T-helper 1 cell treated with Interleukin-12 subunit alpha and Interleukin-12 subunit beta and Interleukin-4 antibody, amounts not matched to agents 30 μg/mL and 1 μg/mL, for 36 hours (primary cell): ENCODE results near the gene HES6.
"Not testable (repeated sequence)": the region's sequence is repeated elsewhere in the genome, so short reads cannot be mapped to it uniquely, and the experiment has no call there.

ENCODE experiments used
- H3K27ac Mint-ChIP-seq: one replicate; pipeline ENCODE4 v1.8.0; 2021; ENCODE audit warnings: mild to moderate bottlenecking, mixed read lengths
- H3K27me3 Mint-ChIP-seq: one replicate; pipeline ENCODE4 v1.8.0; 2021; ENCODE audit warnings: low read depth, mixed read lengths
- H3K36me3 Mint-ChIP-seq: one replicate; pipeline ENCODE4 v1.8.0; 2021; ENCODE audit warnings: low read depth, mixed read lengths
- H3K4me1 Mint-ChIP-seq: one replicate; pipeline ENCODE4 v1.8.0; 2021; ENCODE audit warnings: low read depth, mixed read lengths
- H3K4me3 Mint-ChIP-seq: one replicate; pipeline ENCODE4 v1.8.0; 2021; ENCODE audit warnings: mild to moderate bottlenecking, moderate library complexity, mixed read lengths
- H3K9me3 Mint-ChIP-seq: one replicate; pipeline ENCODE4 v1.8.0; 2021; ENCODE audit warnings: mixed read lengths

The HES6 gene

GRCh38 chr2:238280083-238280825, 40.4 kb upstream of the HES6 start:
- Mint-ChIP-seq H3K27ac (no peak overlapping the region), H3K9me3 (no peaks in the 10 kb centered on the region), H3K4me3 (no peak overlapping the region), H3K36me3 (peaks cover 4% of the 10 kb centered on the region), H3K27me3 (no peaks in the 10 kb centered on the region), H3K4me1 (no peaks in the 10 kb centered on the region)

GRCh38 chr2:238279324-238279682, 39.5 kb upstream of the HES6 start:
- Mint-ChIP-seq H3K36me3 (peaks cover 4% of the 10 kb centered on the region), H3K27ac (no peak overlapping the region), H3K4me1 (no peaks in the 10 kb centered on the region), H3K9me3 (no peaks in the 10 kb centered on the region), H3K27me3 (no peaks in the 10 kb centered on the region), H3K4me3 (no peak overlapping the region)

- Mint-ChIP-seq H3K4me1 (no peaks in the 10 kb centered on the region), H3K27ac (no peak overlapping the region), H3K36me3 (peaks cover 4% of the 10 kb centered on the region), H3K4me3 (no peak overlapping the region), H3K9me3 (no peaks in the 10 kb centered on the region), H3K27me3 (no peaks in the 10 kb centered on the region)
Measured at GRCh38 chr2:238278626-238279323, 38.9 kb upstream of the HES6 start.

- no peaks in the 10 kb centered on the region for H3K27me3 Mint-ChIP-seq
- no peak overlapping the region for H3K27ac Mint-ChIP-seq
- no peak overlapping the region for H3K4me3 Mint-ChIP-seq
- H3K4me1 Mint-ChIP-seq: no peaks in the 10 kb centered on the region
- no peaks in the 10 kb centered on the region for H3K9me3 Mint-ChIP-seq
- H3K36me3 Mint-ChIP-seq: peaks cover 4% of the 10 kb centered on the region
Measured at GRCh38 chr2:238277695-238278094, 37.9 kb upstream of the HES6 start.

GRCh38 chr2:238274152-238274865, 34.5 kb upstream of the HES6 start:
- no peak overlapping the region for H3K27ac Mint-ChIP-seq
- no peaks in the 10 kb centered on the region for H3K9me3 Mint-ChIP-seq
- no peaks in the 10 kb centered on the region for H3K4me1 Mint-ChIP-seq
- peaks cover 9% of the 10 kb centered on the region for H3K36me3 Mint-ChIP-seq
- H3K27me3 Mint-ChIP-seq: no peaks in the 10 kb centered on the region
- H3K4me3 Mint-ChIP-seq: no peak overlapping the region

GRCh38 chr2:238273433-238273832, 33.6 kb upstream of the HES6 start:
- H3K27ac Mint-ChIP-seq, H3K4me1 Mint-ChIP-seq, H3K4me3 Mint-ChIP-seq, H3K27me3 Mint-ChIP-seq, H3K36me3 Mint-ChIP-seq, H3K9me3 Mint-ChIP-seq: not testable (repeated sequence)

GRCh38 chr2:238272156-238272555, 32.3 kb upstream of the HES6 start:
- Mint-ChIP-seq H3K4me1 (no peaks in the 10 kb centered on the region), H3K4me3 (no peak overlapping the region), H3K27me3 (no peaks in the 10 kb centered on the region), H3K36me3 (peaks cover 15% of the 10 kb centered on the region), H3K9me3 (no peaks in the 10 kb centered on the region), H3K27ac (no peak overlapping the region)

- not testable (repeated sequence) for H3K27me3 Mint-ChIP-seq, H3K9me3 Mint-ChIP-seq, H3K27ac Mint-ChIP-seq, H3K4me3 Mint-ChIP-seq, H3K4me1 Mint-ChIP-seq
- H3K36me3 Mint-ChIP-seq: peaks cover 17% of the 10 kb centered on the region
Measured at GRCh38 chr2:238271686-238272085, 31.8 kb upstream of the HES6 start.

GRCh38 chr2:238271061-238271554, 31.3 kb upstream of the HES6 start:
- Mint-ChIP-seq H3K4me1 (no peaks in the 10 kb centered on the region), H3K9me3 (no peaks in the 10 kb centered on the region), H3K27me3 (no peaks in the 10 kb centered on the region), H3K27ac (no peak overlapping the region), H3K4me3 (no peak overlapping the region), H3K36me3 (peaks cover 13% of the 10 kb centered on the region)

GRCh38 chr2:238270606-238271005, 30.8 kb upstream of the HES6 start:
- no peaks in the 10 kb centered on the region for H3K4me1 Mint-ChIP-seq
- H3K27ac Mint-ChIP-seq: no peak overlapping the region
- H3K27me3 Mint-ChIP-seq: no peaks in the 10 kb centered on the region
- H3K36me3 Mint-ChIP-seq: peaks cover 13% of the 10 kb centered on the region
- H3K9me3 Mint-ChIP-seq: no peaks in the 10 kb centered on the region
- H3K4me3 Mint-ChIP-seq: no peak overlapping the region

GRCh38 chr2:238269741-238270140, 29.9 kb upstream of the HES6 start:
- no peaks in the 10 kb centered on the region for H3K27me3 Mint-ChIP-seq
- H3K9me3 Mint-ChIP-seq: no peaks in the 10 kb centered on the region
- no peak overlapping the region for H3K27ac Mint-ChIP-seq
- no peaks in the 10 kb centered on the region for H3K4me1 Mint-ChIP-seq
- H3K4me3 Mint-ChIP-seq: no peak overlapping the region
- H3K36me3 Mint-ChIP-seq: peaks cover 13% of the 10 kb centered on the region

- no peak overlapping the region for H3K4me3 Mint-ChIP-seq
- no peak overlapping the region for H3K27ac Mint-ChIP-seq
- no peaks in the 10 kb centered on the region for H3K9me3 Mint-ChIP-seq
- H3K36me3 Mint-ChIP-seq: peaks cover 19% of the 10 kb centered on the region
- peaks cover 6% of the 10 kb centered on the region for H3K4me1 Mint-ChIP-seq
- no peaks in the 10 kb centered on the region for H3K27me3 Mint-ChIP-seq
Measured at GRCh38 chr2:238267884-238268680, 28.2 kb upstream of the HES6 start.

GRCh38 chr2:238267341-238267710, 27.5 kb upstream of the HES6 start:
- peaks cover 6% of the 10 kb centered on the region for H3K4me1 Mint-ChIP-seq
- no peaks in the 10 kb centered on the region for H3K27me3 Mint-ChIP-seq
- no peak overlapping the region for H3K4me3 Mint-ChIP-seq
- peak overlapping the region; percentile 60 for H3K27ac Mint-ChIP-seq
- H3K36me3 Mint-ChIP-seq: peaks cover 19% of the 10 kb centered on the region
- no peaks in the 10 kb centered on the region for H3K9me3 Mint-ChIP-seq

GRCh38 chr2:238265605-238266004, 25.8 kb upstream of the HES6 start:
- Mint-ChIP-seq H3K4me3 (no peak overlapping the region), H3K27ac (no peak overlapping the region), H3K4me1 (peaks cover 6% of the 10 kb centered on the region), H3K9me3 (no peaks in the 10 kb centered on the region), H3K36me3 (peaks cover 13% of the 10 kb centered on the region), H3K27me3 (no peaks in the 10 kb centered on the region)
